Testis (tissue), 2 donors: Measurements from ENCODE around the gene CCDC192.

Experiments
- CTCF ChIP-seq, 3 experiments: fragments of 450-650 bp in 2 of 3; fragments of 200-600 bp in 1 of 3; sonication (generic) in 1 of 3; IDR thresholded peaks; one replicate each; pipeline ENCODE4 v1.5.1; 2016 to 2019; ENCODE audit warnings: antibody characterized with exemption in 3 of 3, mild to moderate bottlenecking in 2 of 3, moderate library complexity in 1 of 3
- POLR2A ChIP-seq: fragments of 450-650 bp; IDR thresholded peaks from one replicate; pipeline ENCODE4 v1.6.1; 2017; ENCODE audit warnings: antibody characterized with exemption, mild to moderate bottlenecking, moderate library complexity

GRCh38 chr5:127695346-127695745 lies 7.8 kb upstream of the CCDC192 start:
- no peak for TF ChIP-seq CTCF (IDR thresholded peaks at IDR 0.05)
- no peak for TF ChIP-seq POLR2A
